CD4-positive, alpha-beta T cell treated with Interleukin-6 for 4 hours (primary cell): ENCODE results near the gene SYT17.

Experiments used
- DNase-seq: peaks from one replicate; pipeline ENCODE4 v3.0.0-alpha.2; 2020; ENCODE audit warnings: mixed read lengths

SYT17 gene

DNA sequence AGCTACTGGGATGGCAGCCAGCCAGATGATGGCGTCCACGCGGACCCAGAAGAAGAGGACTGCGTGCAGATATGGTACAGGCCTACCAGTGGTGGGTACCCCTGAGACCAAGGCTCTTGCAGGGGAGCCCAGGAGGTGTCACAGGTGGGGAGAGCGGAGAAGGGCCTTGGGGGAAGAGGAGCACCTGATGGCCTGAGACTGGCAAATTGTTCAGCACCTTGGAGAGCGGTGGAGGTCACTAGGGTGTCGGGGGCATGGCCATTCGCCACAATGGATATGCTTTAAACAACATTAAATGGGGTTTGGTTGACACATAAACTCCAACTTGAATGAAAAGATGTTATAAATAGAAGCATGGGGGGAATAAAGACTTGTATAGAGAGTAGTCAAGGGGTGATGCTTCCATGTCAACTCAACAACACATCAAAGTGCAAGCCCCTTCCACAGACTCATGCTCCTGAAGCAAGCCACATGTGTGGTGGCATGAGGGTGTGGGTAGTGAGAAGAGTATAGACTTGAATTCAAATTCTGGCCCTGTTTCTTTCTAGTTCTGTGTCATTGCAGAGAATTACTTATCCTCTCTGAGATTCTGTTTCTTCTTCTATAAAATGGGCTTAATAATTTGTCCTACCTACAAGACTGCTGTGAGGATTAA is 139.7 kb downstream of the SYT17 start:
- no peak for DNase-seq

DNA sequence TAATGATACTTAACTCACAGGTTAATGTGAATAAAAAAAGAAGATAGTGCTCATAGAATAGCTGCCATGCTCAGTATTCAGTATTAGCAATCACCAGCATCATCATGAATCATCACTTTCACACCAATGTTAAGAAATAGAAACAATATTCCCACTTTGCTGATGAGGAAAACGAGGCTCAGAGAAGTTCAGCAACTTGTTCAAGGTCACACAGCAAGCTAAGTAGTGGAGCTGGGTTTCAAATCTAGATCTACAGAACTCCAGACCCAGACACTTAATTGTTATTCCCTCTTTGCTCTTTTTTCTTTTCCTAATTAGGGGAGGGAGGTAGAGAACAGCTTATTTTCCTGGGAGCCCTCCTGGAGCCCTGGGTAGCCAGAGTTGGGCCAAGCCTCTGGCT is 140.4 kb downstream of the SYT17 start:
- no peak for DNase-seq

DNA sequence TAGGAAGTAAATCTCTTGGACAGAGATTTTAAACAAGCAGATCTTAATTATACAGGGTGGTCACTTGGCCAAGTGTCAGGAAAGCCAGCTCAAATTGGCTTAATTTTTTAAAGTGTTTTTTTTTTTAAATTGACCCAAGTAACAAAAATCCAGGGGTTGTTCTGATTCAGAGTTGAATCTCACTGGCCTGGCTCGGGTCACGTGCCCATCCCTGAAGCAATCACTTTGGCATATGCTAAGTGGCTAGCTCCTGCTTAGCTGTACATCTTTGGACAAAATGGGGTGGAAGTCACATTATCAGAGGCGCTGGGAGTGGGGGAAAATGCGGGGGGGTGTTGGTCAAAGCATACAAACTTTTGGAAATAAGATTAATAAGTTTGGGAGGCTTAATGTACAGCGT is 141.1 kb downstream of the SYT17 start:
- no peak for DNase-seq

DNA sequence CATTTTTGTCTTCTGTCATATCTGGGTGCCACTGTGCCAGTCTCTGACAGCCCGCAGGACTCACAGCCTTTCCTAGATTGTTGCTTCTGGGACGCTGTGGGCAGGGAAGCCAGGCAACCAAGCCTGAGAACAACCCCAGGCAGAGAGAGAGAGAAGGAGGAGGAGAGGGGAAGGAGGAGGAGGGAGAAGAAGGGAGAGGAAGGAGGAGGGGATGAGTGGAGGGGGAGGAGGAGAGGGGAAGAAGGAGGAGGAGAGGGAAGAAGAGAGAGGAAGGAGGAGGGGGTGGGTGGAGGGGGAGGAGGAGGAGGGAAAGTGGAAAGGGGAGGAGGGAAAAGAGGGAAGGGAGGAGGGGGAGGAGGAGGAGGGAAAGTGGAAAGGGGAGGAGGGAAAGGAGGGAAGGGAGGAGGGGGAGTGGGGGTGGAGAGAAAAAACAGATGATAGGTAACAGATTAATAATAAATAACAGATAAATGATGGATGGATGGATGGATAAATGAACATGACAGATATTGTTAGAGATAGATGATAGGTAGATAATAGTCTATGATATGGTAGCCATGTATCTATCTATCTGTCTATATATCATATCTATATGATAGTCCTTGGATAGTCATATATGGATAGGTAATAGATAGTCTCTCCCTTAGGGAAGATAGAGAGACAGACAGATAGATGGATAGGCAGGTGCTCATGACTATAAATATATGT is 146.8 kb downstream of the SYT17 start:
- DNase-seq = no peak

DNA sequence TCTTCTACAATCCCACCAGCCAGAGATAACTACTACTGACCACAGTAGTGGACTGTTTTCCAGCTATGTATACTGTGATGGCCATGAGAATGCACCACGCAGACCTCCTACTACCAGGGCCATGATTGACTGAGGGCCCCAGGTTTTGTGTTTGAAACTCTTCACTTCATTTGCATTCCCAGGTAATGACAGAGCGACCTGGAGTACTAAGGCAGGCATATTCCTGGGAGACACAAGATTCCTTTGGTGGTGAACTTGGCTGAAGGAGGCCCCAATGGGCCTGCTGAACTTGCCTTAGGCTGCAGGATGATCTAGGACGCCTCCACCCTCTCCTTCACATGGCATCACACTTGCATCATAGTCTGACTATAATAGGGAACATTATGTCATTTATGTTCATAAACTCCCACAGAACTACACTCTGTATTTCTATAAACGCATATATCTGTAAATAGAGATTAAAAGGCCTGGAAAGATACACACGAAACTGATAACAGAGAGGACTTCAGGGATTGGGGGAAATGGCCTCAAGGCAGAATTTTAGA is 147.9 kb downstream of the SYT17 start:
- DNase-seq = no peak

DNA sequence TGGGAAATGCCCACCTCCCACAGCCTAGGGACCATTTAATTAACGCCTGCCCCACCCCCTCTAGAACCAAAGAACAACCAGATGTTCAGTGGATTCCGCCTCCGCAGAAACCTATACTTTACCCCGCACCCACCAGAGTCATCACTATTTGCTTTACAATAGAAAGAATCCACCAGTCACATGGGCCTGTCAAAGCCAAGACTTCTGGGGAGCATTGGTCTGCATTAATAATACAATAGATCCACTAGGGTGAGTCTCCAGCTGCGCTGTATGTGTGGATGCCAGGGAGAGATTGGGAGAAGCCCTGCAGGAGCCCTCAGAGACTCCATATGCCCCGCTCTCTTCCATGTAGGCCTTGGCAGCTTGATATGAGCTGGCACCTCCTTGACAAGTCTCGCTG is 148.8 kb downstream of the SYT17 start:
- DNase-seq = no peak
